Measurements from ENCODE around the gene OR13C2.
"Not testable (repeated sequence)": the region's sequence is repeated elsewhere in the genome, so short reads cannot be mapped to it uniquely, and the experiment has no call there.

The OR13C2 gene

GRCh38 chr9:104605527-104605926, at the start of gene OR13C2:
OR13C2 (minus strand) TSS chr9:104605627; CDS start chr9:104605627, 0 bp downstream.
- not testable (repeated sequence) for FAIRE-seq

- no peak for FAIRE-seq
Observed at GRCh38 chr9:104635456-104635855, 30.0 kb upstream of the OR13C2 start.

GRCh38 chr9:104633976-104634520, 28.6 kb upstream of the OR13C2 start:
- FAIRE-seq, result no peak

GRCh38 chr9:104625964-104626363, 20.5 kb upstream of the OR13C2 start:
- not testable (repeated sequence) for FAIRE-seq

- FAIRE-seq, result no peak
Observed at GRCh38 chr9:104618104-104618503, 12.7 kb upstream of the OR13C2 start, which contains the start of gene OR13C9. OR13C9 (minus strand) TSS chr9:104618204; CDS start chr9:104618204, 0 bp downstream.

- no peak for FAIRE-seq
Observed at GRCh38 chr9:104617418-104617817, 12.0 kb upstream of the OR13C2 start.

GRCh38 chr9:104611213-104611612, 5.8 kb upstream of the OR13C2 start:
- no peak for FAIRE-seq

- FAIRE-seq, result no peak
Observed at GRCh38 chr9:104608336-104608735, 2.9 kb upstream of the OR13C2 start.

GRCh38 chr9:104606152-104606551, 725 bp upstream of the OR13C2 start:
- FAIRE-seq, result no peak

GRCh38 chr9:104604801-104605200, 626 bp downstream of the OR13C2 start:
- no peak for FAIRE-seq

- not testable (repeated sequence) for FAIRE-seq
Observed at GRCh38 chr9:104599313-104599712, 6.1 kb downstream of the OR13C2 start, which contains the start of gene OR13C5. OR13C5 (minus strand) TSS chr9:104599413; CDS start chr9:104599413, 0 bp downstream.

- FAIRE-seq, result not testable (repeated sequence)
Observed at GRCh38 chr9:104598749-104599148, 6.7 kb downstream of the OR13C2 start.

GRCh38 chr9:104589626-104590025, 15.8 kb downstream of the OR13C2 start:
- no peak for FAIRE-seq

GRCh38 chr9:104586496-104587180, 18.8 kb downstream of the OR13C2 start:
- no peak for FAIRE-seq

- no peak for FAIRE-seq
Observed at GRCh38 chr9:104580562-104580961, 24.9 kb downstream of the OR13C2 start.

- FAIRE-seq, result no peak
Observed at GRCh38 chr9:104577263-104577662, 28.2 kb downstream of the OR13C2 start.

- FAIRE-seq, result no peak
Observed at GRCh38 chr9:104575456-104575855, 30.0 kb downstream of the OR13C2 start.

- no peak for FAIRE-seq
Observed at GRCh38 chr9:104572612-104573011, 32.8 kb downstream of the OR13C2 start.

- FAIRE-seq, result no peak
Observed at GRCh38 chr9:104568868-104569267, 36.6 kb downstream of the OR13C2 start, which contains the start of gene OR13C8. OR13C8 (plus strand) TSS chr9:104569168; CDS start chr9:104569168, 0 bp downstream.

GRCh38 chr9:104564358-104564757, 41.1 kb downstream of the OR13C2 start:
- FAIRE-seq, result no peak

GRCh38 chr9:104556830-104557634, 48.4 kb downstream of the OR13C2 start:
- FAIRE-seq, result no peak

- FAIRE-seq, result no peak
Observed at GRCh38 chr9:104555521-104555920, 49.9 kb downstream of the OR13C2 start.
